Ishikawa (cell line): ENCODE measurements around the gene PTPRD.

Experiments
- CEBPB ChIP-seq: IDR thresholded peaks from 2 replicates; pipeline ENCODE4 v1.6.1; 2012
- CREB1 ChIP-seq: IDR thresholded peaks from 2 replicates; pipeline ENCODE4 v1.6.1; 2012; ENCODE audit warnings: low read depth
- EGR1 ChIP-seq: IDR thresholded peaks from 2 replicates; pipeline ENCODE4 v1.6.1; 2012
- EP300 ChIP-seq: IDR thresholded peaks from 2 replicates; pipeline ENCODE4 v1.6.1; 2012; ENCODE audit warnings: borderline replicate concordance
- FOXM1 ChIP-seq: IDR thresholded peaks from 2 replicates; pipeline ENCODE4 v1.6.1; 2012; ENCODE audit warnings: low read depth, borderline replicate concordance
- MAX ChIP-seq: IDR thresholded peaks from 2 replicates; pipeline ENCODE4 v1.6.1; 2012
- NFIC ChIP-seq: IDR thresholded peaks from 2 replicates; pipeline ENCODE4 v1.6.1; 2012
- RAD21 ChIP-seq: IDR thresholded peaks from 2 replicates; pipeline ENCODE4 v1.6.1; 2012; ENCODE audit warnings: low read depth
- TAF1 ChIP-seq: IDR thresholded peaks from 2 replicates; pipeline ENCODE4 v1.6.1; 2012; ENCODE audit warnings: low read depth, mild to moderate bottlenecking
- TCF12 ChIP-seq: IDR thresholded peaks from 2 replicates; pipeline ENCODE4 v1.6.1; 2012; ENCODE audit warnings: low read depth
- TEAD4 ChIP-seq: IDR thresholded peaks from 2 replicates; pipeline ENCODE4 v1.6.1; 2012
- USF1 ChIP-seq: IDR thresholded peaks from 2 replicates; pipeline ENCODE4 v1.6.1; 2012
- YY1 ChIP-seq: IDR thresholded peaks from 2 replicates; pipeline ENCODE4 v1.6.1; 2012; ENCODE audit warnings: low read depth
- ZBTB7A ChIP-seq: IDR thresholded peaks from 2 replicates; pipeline ENCODE4 v1.6.1; 2012; ENCODE audit warnings: low read depth
- TF ChIP-seq, protein P1 (sequence below): IDR thresholded peaks from 2 replicates; pipeline ENCODE4 v1.6.1; 2012; ENCODE audit warnings: low read depth, mild to moderate bottlenecking

Gene PTPRD

DNA sequence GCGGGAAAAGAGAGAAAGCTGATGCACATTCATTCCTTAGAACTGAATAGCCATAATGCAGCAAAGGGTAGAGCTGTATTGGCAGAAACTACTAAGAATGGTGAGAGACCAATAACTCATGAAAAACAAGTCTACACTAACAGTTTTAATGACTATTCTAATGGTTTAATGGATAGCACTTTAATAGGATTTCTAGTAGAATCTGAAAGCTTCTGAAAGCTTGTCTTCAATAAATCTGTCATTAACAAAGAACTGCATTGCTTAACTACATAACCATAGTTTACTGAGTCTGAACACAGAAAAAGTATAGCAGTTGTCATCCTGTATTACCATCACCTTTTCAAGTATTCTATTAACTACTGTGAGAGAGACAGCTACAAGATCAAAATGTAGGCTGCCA lies 2195.5 kb downstream of the PTPRD start:
- TF ChIP-seq ZBTB7A (no peak), RAD21 (no peak), EGR1 (no peak)
- TF ChIP-seq, protein P1, sequence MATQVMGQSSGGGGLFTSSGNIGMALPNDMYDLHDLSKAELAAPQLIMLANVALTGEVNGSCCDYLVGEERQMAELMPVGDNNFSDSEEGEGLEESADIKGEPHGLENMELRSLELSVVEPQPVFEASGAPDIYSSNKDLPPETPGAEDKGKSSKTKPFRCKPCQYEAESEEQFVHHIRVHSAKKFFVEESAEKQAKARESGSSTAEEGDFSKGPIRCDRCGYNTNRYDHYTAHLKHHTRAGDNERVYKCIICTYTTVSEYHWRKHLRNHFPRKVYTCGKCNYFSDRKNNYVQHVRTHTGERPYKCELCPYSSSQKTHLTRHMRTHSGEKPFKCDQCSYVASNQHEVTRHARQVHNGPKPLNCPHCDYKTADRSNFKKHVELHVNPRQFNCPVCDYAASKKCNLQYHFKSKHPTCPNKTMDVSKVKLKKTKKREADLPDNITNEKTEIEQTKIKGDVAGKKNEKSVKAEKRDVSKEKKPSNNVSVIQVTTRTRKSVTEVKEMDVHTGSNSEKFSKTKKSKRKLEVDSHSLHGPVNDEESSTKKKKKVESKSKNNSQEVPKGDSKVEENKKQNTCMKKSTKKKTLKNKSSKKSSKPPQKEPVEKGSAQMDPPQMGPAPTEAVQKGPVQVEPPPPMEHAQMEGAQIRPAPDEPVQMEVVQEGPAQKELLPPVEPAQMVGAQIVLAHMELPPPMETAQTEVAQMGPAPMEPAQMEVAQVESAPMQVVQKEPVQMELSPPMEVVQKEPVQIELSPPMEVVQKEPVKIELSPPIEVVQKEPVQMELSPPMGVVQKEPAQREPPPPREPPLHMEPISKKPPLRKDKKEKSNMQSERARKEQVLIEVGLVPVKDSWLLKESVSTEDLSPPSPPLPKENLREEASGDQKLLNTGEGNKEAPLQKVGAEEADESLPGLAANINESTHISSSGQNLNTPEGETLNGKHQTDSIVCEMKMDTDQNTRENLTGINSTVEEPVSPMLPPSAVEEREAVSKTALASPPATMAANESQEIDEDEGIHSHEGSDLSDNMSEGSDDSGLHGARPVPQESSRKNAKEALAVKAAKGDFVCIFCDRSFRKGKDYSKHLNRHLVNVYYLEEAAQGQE: no peak

DNA sequence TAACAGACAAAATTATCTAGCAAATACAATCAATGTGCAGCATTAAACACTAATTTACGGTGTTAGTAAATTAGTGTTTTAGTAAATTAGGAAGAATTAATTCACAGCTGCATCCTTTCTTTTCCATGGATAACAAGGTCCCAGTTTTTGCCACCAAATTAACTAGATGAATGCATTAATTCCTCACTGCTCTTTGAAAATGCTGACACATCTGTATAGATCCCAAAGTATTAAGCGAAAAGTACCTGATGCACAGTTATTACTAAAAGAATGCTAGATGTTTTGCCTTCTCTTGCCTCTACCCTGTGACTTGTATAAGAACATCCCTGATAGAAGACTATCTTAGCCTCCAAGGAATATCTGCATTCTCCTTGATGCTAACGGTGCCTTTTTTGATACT lies 2200.5 kb downstream of the PTPRD start:
- TF ChIP-seq TEAD4: no peak
- no peak for TF ChIP-seq NFIC
- no peak for TF ChIP-seq EP300
- TF ChIP-seq ZBTB7A: no peak
- TF ChIP-seq RAD21: no peak
- TF ChIP-seq USF1: no peak
- TF ChIP-seq CEBPB: no peak
- no peak for TF ChIP-seq CREB1
- no peak for TF ChIP-seq EGR1
- TF ChIP-seq TCF12: no peak
- no peak for TF ChIP-seq TAF1

DNA sequence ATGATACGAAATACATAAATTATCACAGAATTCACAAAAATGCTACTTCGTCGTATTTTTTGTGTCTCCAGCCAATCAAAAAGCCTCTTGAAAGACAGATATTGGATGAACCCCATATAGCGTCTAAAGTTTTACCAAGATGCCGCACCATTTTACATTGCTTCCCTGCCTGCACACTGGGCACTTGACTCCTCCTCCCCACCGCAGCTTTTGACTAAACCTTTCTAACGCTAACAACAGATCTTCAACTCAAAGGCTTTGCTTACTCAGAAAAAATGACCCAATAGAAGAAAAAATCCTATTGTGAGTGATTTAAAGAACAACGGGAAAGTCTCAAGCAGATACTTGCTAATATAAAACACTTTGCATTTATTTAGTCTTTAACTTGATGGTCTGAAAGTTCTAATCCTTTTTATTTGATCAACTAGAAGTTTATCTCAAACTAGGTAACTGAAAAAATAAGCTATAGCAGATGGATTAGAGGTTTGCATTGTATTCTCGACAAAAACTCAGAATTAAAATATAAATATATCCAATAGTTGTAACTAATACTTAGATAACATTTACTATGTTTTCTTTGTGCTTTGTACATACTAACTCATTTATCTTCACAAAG lies 2204.1 kb downstream of the PTPRD start:
- no peak for TF ChIP-seq CEBPB
- TF ChIP-seq EGR1: no peak
- TF ChIP-seq USF1: no peak
- TF ChIP-seq TCF12: no peak
- TF ChIP-seq EP300: no peak
- TF ChIP-seq RAD21: no peak
- no peak for TF ChIP-seq ZBTB7A

DNA sequence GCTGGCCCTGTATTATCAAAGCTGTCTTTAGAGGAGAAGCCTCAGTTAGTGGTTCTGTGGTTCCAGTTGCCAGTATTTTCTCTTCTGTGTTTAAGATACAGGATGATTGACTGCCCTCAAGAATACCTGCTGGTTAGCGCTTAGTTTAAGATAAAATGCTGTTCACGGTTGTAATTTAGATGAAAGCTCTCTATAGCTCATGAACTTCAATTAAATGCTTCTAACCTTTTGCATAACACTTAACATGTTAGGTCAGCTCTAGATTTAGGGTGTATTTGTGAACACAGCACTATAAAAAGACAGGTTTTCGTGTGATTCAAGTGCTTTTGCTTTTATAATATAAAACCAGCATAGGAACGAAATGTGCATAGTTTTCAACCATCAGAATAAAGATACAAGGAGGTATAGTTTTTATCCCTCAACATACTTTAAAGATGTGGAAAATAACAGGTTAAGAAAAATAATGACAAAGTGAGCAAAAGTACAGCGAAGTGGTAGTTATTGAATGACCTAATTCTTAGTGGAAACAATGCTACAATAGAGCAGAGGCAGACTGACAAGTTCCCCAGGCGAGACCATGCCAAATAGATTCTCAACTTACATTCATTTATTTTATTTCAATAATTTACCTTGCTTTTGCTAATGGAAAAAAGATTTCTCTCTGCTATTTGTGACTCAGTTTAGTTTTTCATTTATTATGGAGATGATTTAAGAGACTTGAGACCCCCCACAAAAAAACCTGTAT lies 2210.7 kb downstream of the PTPRD start:
- no peak for TF ChIP-seq MAX
- TF ChIP-seq, protein P1: no peak

DNA sequence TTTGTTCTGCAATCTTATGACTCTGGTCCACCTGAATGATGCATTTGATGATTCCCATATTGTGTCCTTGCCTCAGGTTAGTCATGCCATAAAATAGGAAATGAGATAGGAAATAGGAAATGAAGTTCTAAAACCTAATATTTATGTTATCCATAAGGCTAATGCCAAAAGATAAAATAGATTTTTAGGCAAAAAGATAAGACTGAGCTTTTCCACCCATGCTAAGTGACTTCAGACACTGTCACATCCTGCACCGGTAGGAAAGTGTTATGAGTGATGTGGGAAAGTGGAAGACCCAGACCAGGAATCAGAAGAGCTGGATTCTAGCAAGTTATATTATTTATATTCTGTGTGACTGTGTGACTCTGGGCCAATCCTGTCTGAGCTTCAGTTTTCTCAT lies 2212.4 kb downstream of the PTPRD start:
- no peak for TF ChIP-seq CREB1
- TF ChIP-seq EP300: no peak
- no peak for TF ChIP-seq RAD21
- no peak for TF ChIP-seq EGR1
- no peak for TF ChIP-seq YY1
- TF ChIP-seq TEAD4: no peak
- no peak for TF ChIP-seq FOXM1
- no peak for TF ChIP-seq TAF1
- no peak for TF ChIP-seq CEBPB
- TF ChIP-seq, protein P1: no peak
- TF ChIP-seq ZBTB7A: no peak
- no peak for TF ChIP-seq NFIC
- no peak for TF ChIP-seq MAX
- TF ChIP-seq USF1: no peak
- TF ChIP-seq TCF12: no peak
